ENCODE results near the gene CCDC80.

- no peak for TF ChIP-seq POLR2A (IDR thresholded peaks at IDR 0.05)
- no peak for TF ChIP-seq CTCF (IDR thresholded peaks at IDR 0.05)
These were observed 24.8 kb downstream of the CCDC80 start for GRCh38 chr3:112615989-112616731.
